KG1 (cell line): ENCODE measurements around the gene CORT.
A peak's percentile ranks its signal among the peaks of the same experiment; 100 is the strongest.
"Not testable (repeated sequence)": the region's sequence is repeated elsewhere in the genome, so short reads cannot be mapped to it uniquely, and the experiment has no call there.

ENCODE experiments used
- DNase-seq: peaks from one replicate; lab custom pipeline; 2025; lab: John Stamatoyannopoulos, UW

Gene CORT

DNA sequence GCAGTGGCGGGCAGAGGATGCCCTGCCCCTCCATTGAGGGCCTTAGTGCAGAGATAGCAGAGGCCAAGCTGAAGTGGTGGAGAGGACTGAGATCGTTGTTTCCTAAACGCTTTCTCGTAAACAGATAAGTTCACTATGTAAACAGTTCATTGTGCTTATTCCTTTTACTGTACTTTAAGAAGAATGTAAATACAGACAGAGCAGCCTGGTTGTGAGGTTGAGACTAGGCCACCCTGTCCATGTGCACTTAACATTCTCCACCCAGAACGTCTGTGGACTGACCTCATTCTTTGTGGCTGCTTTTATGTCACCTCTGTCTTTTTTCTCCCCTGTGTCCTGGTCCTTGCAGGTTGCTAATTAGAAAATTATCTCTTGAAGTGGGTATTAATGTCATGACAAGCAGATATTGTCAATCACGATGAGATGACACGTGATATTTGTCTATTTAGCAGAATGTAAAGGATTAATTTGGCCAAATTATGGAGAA is 11.1 kb upstream of the CORT start:
- DNase-seq, result no peak

DNA sequence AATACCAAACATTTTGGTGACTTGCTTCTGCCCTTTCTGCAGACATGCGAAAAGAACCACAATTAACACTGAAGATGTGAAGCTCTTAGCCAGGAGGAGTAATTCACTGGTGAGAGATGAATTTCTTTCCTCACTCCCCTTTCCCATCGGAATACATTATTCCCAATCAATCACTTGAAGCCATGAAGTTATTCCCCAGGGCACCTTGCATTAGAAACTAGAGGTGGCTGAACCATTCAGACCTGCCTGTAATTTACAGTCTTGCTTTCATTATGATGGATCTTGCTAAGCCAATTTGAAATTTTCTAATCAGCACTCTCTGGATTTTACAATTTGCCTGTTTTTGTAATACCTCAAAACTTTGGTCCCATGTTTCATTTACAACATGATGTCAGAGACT is 9.5 kb upstream of the CORT start:
- no peak for DNase-seq

DNA sequence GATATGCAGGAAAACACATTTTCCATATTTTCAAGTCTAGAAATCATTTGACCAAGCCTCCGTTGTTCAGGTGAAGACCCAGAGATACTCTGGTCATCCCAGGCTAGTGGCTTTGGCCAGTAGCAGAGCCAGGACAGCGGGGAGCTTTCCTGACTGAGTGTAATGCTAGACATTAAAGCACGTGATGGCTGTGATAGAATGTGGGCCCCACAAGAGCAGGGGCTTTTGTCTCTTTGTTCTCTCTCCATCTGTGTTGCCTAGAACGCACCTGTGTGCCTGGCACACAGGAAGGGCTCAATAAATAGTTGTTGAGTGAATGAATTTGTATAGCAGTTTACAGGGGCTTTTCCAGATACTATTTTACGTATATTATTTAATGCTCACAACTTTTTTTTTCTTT is 9.0 kb upstream of the CORT start:
- DNase-seq, result no peak

DNA sequence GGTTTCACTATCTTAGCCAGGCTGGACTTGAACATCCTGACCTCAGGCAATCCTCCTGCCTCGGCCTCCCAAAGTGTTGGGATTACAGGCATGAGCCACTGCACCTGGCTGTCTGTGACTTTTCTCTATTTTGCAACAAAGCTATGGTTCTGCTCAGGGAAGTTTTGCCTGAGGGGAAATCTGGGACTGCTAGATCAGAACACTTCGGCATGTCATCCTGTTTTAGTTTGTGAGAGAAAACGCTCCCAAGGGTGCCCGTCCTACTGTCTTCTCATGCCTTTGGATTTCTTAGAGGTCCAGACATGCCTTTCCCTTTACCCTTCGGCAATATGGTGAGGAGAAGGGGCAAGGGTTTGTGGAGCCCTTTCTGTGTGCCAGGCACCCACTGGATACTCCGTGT is 5.6 kb upstream of the CORT start:
- no peak for DNase-seq

DNA sequence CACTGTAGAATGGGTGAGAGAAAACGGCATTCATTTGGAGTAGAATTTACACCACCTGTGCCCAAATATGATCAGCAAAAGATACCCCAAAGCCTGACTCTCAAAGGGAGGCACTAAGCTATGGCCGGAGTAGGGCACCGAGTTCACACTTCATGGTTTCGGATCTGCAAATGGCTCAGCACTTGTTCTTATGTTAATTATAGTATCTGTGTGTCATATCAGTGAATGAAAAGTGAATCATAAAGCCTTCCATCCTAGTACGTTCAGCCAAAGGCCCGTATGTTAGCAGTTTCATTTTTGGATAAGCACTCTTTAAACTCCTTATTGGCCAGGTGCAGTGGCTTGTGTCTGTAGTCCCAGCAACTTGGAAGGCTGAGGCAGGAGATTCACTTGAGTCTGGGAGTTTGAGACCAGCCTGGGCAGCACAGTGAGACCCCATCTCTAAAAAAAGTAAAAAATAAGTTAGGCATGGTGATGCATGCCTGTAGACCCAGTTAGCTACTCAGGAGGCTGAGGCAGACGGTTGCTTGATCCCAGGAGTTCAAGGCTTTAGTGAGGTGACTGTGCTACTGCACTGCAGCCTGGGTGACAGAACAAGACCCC is 4.9 kb upstream of the CORT start:
- no peak for DNase-seq

DNA sequence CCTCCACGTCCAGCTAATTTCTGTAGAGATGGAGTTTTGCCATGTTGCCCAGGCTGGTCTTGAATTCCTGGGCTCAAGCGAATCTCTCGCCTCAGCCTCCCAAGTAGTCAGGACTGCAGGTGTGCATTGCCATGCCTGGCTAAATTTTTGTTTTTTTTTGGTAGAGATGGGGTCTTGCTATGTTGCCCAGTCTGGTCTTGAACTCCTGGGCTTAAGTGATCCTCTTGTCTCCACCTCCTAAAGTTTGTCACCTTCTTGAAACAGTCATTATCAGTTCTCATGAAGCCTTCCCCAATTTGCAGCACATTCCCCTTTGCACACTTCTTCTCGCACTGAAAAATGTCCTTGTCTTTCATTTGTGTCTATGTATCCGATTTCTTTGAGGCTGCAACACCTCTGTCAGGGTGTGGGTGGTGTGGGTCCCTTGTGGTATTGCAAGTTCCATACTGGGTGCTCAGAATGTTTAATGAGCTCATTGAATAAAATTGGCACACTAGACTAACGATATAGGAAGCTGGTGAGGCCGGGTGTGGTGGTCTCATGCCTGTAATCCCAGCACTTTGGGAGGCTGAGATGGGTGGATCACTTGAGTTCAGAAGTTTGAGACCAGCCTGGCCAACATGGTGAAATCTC is 2.9 kb upstream of the CORT start:
- no peak for DNase-seq

DNA sequence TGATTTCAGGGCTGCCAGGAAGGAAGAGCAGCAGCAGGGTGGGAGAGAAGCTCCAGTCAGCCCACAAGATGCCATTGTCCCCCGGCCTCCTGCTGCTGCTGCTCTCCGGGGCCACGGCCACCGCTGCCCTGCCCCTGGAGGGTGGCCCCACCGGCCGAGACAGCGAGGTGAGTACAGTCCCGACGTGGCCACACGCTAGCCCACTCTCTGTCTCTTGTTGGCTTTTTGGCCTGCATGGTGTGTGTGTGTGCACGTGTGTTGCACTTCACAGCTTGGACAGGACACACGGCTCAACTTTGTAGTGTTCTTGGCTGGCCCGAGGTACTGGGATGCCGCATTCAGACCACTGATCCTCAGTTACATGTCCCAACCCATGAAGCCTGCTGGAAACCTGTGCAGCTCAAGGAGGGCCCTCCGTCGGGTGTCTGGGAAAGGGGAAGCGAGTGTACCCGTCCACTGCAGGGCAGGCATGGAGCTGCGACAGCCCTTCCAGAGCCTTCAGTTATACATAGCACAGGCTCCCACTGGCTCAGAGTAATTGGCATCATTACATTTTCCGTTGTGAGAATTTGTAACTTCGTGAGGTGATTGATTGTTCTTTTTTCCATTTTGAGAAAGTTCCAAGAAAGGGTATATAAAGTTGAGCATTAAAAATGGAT is 454 bp downstream of the CORT start:
- no peak for DNase-seq

DNA sequence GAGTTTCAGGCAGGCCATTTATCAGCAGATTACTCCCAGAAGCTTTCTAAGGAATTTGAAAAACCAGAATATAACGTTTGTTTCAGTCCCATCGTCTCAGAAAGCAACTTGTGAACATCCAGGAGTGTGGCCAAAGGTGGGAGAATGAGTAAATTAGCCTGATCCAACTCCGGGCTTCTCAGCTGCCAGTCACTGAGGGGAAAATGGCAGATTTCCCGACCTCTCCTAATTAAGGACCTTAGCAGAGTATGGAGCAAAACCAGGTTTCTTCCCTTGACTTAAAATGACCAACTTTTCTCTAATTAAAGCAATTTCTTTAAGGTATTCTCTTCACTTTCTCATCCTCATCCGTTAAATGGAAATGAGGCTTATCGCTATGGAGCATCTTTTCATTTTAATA is 1.0 kb downstream of the CORT start:
- DNase-seq, result no peak

DNA sequence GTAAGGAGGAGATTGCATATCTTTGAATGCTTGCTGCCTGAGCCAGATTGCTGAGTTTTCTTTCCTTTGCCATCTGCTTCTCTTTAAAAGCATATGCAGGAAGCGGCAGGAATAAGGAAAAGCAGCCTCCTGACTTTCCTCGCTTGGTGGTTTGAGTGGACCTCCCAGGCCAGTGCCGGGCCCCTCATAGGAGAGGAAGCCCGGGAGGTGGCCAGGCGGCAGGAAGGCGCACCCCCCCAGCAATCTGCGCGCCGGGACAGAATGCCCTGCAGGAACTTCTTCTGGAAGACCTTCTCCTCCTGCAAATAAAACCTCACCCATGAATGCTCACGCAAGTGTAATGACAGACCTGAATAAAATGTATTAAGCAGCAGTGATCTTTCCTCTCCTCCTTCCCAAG is 1.5 kb downstream of the CORT start:
- DNase-seq, result no peak

DNA sequence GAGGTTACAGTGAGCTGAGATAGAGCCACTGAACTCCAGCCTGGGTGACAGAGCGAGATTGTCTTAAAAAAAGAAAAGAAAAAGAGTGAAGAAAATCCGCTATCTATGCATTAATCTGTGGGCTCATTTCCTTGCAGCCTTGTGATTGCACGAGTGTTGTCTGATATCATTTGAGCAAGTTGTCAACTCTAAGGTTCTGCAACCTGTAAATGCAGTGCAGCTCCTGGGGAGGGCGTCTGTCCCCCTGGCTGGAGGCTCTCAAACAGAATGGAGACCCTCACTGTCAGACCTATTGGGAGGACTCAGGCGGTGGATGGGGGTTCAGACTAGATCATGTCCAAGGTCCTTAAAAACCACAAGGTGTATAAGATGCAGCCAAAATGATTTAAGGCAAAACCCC is 6.2 kb downstream of the CORT start:
- DNase-seq, result no peak

DNA sequence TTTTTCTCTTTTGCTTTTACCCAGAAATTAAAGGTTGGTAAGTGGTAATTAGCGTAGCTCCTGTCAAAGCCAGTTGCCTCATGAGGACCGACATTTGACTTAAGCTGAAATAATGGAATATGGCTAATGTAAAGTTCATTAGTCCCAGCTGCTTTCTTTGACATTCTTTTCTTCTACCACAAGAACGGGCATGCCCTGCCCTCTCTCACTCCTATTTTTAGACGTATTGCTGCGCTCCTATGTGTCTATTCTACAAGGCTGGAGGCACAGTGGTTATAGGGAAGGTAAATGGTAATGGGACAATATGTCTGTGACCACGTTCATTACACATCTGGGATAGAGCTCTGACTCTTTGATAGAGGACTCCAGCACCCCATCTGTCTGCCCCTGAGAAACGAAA is 6.8 kb downstream of the CORT start:
- no peak for DNase-seq

DNA sequence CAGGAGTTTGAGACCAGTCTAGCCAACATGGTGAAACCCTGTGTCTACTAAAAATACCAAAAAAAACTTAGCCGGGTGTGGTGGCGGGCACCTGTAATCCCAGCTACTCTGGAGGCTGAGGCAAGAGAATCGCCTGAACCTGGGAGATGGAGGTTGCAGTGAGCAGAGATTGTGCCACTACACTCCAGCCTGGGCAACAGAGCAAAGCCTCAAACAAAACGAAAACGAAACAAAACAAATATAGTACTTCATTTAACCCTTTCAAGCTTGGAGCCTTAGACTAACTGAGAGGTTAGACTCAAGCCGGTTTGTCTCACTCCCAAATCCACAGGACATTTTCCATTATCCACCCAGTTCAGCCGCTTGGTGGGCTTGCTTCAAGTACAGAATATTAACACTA is 7.6 kb downstream of the CORT start:
- DNase-seq, result not testable (repeated sequence)

DNA sequence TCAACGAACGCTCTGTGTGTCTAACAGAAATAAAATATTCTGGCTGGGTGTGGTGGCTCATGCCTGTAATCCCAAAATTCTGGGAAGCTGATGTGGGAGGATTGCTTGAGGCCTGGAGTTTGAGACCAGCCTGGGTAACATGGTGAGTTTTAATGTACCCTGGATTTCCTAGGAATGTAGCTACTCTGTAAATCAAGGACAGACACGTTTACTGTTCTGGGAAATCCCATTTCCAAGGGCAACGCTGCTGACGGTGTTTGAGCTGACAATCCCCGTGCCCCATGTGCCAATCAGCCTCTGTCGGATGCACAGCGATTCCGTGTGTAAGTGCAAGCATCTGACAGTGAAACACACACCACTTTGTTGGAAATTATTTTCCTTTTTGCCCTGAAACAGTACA is 8.0 kb downstream of the CORT start:
- DNase-seq, result no peak

DNA sequence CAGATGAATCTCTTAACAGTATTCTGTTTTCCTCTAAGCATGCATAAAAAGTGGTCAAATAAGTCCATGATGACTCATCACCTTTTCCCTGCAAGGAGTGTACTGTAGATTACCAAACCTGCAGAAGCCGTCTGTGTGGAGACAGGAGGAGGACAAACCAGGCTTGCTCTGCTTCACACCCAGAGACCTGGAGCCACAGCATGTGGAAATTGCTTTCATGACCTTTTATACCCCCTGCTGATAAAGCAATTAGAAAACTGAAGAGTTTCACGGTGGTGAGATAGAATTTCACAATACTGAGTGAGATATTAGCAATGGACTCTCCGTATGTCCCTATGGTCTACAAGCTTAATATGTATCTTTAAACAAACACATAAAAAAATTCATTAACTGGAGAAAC is 9.4 kb downstream of the CORT start:
- DNase-seq, result no peak

DNA sequence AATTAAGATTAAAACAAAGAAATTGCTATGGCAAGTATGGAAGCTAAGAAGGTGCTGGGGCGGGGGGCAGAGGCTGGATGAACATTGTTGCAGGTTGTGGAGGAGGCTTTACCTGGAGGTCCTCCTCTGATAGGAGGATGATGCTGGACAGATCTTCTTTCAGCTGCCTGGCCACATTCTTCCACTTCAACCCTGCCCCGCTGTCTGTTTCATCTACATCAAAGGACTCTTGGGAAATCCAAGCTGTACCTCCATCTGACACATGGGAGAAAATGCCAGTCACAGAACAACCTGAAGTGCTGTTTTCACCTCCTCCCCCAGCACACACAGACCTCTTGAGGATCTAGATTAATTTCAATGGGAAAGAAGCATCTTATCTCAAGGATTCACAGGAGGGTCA is 17.2 kb downstream of the CORT start:
- DNase-seq, result no peak

DNA sequence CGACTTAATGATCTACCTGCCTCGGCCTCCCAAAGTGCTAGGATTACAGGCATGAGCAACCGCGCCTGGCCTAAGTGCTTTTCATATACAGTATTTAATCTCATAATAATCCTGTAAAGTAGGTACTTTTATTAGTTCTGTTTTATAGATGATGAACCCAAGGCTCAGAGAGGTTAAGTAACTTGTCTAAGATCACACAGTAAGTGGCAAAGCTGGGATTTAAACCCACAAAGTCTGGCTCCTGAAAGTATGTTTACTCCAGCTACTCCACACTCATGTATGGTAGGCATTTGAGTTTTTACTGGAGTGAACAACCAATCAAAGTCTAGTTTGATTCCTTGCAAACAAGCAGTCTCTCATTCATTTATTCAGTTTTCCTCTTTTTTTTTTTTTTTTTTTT is 20.2 kb downstream of the CORT start:
- no peak for DNase-seq

DNA sequence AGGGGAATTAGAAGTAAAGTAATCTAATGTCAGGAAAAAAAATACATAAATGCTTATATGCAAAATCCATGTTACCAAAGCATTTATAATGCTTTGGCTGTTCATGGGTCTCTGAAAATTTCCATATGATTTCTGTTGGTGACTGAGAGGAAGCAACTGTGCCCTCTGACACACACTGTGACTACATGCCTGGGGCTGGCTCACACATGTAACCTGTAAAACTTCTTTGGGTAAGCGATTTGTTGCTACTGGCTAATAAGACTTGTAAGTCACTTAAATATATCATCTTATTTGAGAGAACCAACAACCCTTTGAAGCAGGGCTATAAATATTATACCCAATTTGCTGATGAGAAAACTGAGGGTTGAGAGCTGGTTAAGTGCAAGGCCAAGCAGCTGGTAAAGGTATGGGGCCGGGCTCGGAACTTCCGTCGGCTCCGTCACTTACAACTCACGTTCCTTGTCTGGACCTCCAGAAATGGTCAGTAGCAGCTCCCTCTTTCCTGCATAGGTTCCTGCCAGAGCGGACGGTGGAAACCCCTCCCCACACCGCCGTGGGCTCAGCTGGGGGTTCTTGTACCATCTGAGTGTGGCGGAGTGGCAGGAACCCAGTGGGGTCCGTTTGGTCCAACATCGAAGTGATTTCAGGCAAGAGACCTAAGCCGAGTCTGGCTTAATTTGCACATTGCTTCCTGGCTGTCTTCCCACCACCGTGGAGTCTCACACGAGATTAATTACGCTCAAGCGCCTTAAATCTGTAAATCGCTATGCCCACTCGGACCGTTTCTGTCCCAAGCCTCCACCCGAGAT is 21.8 kb downstream of the CORT start:
- DNase-seq, result no peak

DNA sequence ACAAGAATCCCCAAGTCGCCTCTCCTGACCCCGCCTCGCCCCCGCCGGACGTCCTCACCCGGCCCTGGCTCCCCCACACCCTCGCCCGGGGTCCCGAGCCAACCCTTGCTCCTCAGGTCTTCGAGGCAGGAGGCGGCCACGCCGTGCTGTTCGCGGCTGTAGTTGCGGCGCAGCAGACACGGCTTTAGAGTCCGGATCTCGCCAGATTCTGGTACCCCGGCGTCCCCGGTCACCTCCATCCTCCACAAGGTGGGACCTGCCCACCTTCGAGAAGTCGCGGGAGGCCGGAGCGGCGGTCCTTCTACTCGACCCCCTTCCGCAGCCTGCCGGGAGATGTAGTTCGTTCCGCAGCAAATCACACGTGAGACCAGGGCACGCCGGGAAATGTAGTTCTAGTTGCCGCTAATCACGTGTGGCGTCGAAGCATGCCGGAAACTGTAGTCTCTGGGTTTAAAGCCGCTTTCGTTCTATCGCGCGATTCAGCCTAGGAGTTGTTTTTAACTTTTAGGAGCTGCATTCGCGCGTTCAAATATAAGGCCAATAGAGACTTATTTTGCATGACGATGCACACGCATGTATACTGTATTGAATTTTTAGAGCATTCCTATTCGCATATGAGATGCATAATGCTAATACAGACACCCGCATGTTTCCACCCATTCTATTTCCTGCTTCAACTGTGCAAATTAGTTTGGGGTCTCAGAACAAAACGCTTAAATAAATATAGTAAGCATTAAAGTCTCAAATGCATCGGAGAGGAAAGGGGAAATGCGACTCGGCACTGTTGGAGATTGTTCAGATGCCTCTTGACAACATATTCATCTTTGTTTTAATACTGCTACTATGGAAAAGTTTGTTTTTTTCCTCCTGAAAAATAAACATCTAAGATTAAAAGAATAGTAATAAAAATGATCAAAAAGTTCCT is 22.7 kb downstream of the CORT start, which contains the start of gene DFFA:
Gene DFFA (minus strand): TSS at position 310 of the 925 bp plus-strand sequence. CDS start 71 bp downstream, at position 239.
- peak; percentile 97 for DNase-seq

DNA sequence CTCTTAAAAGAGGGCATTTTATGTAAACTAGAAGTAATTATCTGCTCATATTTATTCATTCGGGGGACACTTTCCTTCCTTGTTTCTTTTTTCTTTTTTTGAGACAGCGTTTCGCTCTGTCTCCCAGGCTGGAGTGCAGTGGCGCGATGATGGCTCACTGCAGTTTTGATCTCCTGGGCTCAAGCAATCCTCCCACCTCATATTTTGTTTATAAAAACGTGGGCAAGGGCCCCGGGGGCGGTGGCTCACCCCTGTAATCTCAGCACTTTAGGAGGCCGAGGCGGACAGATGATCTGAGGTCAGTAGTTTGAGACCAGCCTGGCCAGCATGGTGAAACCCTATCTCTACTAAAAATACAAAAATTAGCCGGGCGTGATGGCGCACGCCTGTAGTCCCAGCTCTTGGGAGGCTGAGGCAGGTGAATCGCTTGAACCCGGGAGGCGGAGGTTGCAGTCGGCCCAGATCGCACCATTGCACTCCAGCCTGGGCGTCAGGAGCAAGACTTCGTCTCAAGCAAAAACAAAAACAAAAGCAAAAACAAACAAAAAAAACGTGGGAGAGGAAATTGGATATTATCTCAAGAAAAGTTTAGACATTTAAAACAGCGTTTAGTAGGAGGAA is 23.4 kb downstream of the CORT start:
- DNase-seq, result no peak

DNA sequence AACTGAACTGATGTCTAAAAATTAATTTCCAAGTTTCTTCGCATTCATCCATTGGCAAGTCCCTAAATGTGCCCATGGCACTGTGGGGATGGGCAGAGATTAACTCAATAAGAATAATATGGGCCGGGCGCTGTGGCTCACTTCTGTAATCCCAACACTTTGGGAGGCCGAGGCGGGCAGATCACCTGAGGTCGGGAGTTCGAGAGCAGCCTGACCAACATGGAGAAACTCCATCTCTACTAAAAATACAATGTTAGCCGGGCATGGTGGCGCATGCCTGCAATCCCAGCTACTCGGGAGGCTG is 24.4 kb downstream of the CORT start:
- not testable (repeated sequence) for DNase-seq
